RKO (cell line): ENCODE measurements around the gene VMA21.

Experiments used
- DNase-seq: peaks from one replicate; pipeline ENCODE4 v3.0.0-alpha.2; 2016; ENCODE audit warnings: low spot score

The VMA21 gene, protein sequence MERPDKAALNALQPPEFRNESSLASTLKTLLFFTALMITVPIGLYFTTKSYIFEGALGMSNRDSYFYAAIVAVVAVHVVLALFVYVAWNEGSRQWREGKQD

GRCh38 chrX:151396825-151397740 lies at the start of gene VMA21:
Gene VMA21, plus strand, starts transcription at chrX:151397206. Its CDS starts 103 bp downstream, at chrX:151397309.
- peak; percentile 85 for DNase-seq

GRCh38 chrX:151359341-151359740 lies 37.7 kb upstream of the VMA21 start:
- DNase-seq, result no peak

- DNase-seq, result peak; percentile 20
Observed at GRCh38 chrX:151359931-151360871, 36.8 kb upstream of the VMA21 start.

- DNase-seq, result no peak
Observed at GRCh38 chrX:151363316-151363715, 33.7 kb upstream of the VMA21 start.

DNA sequence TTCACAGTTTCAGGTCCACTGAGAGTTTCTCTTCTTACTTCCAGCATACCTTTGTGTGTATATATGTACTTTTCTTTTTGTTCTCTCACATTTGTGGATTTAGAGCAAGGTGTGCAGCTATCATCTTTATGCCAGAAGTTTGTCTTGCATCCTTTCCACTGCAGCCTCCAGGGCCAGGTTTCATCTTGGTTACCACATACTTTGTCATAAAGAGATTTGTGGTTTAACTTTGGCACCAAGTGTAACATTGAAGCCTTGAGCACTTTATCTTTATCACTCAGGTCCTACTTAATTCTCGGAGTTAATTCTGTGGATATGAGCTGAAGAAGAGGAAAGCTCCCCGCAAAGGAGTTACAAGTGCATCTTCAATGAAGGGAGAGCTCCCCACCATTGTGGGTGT lies 31.4 kb upstream of the VMA21 start:
- DNase-seq, result no peak

DNA sequence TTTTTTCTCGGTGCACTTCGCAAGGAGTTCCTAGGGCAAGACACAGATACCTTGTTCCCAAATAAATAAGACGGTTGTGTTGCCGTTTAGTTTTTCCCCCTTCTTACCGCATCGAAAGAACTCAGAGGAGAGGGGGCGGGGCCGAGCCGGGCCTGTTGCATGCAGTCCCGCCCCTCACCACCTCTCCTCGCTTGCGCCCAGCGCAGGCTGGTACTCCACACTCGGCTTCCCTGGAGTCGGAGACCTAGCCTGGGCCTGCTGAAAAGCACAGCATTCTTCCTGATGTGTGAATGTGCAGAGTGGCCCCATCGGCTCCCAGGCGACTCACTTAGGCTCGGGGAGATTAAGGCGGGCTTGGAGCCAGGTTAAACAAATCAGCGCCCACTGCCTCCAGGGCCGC lies 26.1 kb upstream of the VMA21 start:
- DNase-seq, result no peak

DNA sequence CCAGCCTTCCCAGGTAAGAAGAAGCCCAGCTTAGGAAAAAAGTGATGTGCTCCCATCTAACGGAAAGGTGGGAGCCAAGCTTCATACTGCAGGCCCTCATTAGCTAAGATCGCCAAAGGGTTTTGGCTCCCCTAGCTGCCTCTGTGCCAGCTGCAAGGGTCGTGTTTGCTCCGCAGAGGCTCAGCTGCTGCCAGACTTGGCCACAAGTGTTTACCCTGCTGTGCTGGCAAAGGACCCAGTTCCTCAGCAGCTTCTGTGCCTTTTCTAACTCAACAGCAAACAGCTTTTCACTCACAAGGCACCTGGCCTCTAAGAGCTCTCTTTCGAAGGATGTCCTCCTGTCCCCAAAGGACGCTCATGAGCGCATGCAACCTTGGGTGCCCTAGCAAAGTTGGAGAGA lies 12.2 kb upstream of the VMA21 start:
- no peak for DNase-seq

DNA sequence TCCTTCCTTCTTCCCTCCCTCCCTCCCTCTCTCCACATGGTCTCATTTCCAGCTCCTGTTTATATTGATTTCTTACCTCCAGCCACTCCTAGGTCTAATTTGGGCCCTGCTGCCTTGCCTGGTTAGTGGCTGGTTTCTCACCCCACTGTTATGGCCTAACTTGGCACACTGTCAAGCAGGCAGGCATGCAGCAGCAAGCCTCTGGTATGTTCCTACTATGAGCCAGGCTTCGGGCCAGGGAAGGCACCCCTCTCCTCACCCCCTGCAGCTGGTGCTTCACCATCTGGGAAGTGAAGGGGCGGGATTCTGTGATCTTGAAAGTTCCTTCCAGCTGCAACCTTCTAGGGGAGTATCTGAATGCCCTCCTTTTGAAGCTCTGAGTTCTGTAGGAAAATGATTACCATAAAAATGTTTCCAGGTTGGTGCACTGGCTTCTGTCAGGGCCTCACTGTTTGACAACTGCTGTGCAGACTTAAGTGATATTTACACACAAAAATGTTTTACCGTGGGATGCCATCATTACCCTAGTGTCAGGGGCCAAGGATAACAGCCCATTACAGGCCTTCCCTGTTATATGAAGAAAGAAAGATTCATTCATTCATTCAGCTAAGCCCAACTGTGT lies 10.1 kb upstream of the VMA21 start:
- no peak for DNase-seq

- DNase-seq, result no peak
Observed at GRCh38 chrX:151391722-151392121, 5.3 kb upstream of the VMA21 start.

GRCh38 chrX:151393514-151393913 lies 3.5 kb upstream of the VMA21 start:
- no peak for DNase-seq

DNA sequence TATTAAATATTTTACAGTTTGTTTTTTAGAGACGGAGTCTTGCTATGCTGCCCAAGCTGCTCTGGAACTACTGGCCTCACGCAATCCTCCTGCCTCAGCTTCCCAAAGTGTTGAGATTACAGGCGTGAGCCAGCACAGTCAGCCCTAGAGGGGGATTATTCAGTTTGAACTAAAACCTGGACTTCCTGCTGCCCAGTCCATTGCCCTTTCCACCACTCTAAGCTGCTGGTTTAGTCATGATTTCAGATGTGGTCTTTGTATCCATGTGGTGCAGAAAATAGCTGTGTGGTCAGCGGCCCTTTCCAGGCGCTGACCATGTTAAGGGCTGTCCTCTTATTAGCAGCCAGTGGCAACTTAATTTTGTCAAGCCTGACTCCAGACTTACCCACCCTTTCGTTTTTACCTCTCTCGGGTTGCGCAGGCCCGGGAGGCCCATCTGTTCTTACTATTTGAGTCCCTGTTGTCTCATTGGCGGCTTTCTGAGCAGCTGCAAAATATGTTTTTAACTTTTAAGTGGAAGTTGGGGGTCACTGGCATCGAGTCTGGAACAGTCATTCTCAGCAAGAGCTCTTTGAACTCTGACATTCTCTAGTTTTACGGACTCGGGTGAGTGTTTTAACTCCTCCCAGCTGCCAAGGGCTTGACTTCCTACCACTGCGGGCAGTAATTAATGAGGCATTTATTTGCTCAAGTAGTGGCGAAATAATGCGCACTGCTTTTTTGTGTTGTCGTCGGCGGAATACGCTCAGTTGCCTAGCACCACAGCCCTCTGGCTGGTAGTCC lies 773 bp upstream of the VMA21 start:
- peak; percentile 40 for DNase-seq

GRCh38 chrX:151397741-151398070 lies 700 bp downstream of the VMA21 start:
- peak; percentile 45 for DNase-seq

GRCh38 chrX:151398346-151398745 lies 1.3 kb downstream of the VMA21 start:
- DNase-seq, result no peak

- no peak for DNase-seq
Observed at GRCh38 chrX:151402719-151403390, 5.8 kb downstream of the VMA21 start.

- DNase-seq, result no peak
Observed at GRCh38 chrX:151416579-151416978, 19.6 kb downstream of the VMA21 start.

GRCh38 chrX:151419782-151420181 lies 22.8 kb downstream of the VMA21 start:
- no peak for DNase-seq

- DNase-seq, result no peak
Observed at GRCh38 chrX:151424505-151424904, 27.5 kb downstream of the VMA21 start.

- DNase-seq, result no peak
Observed at GRCh38 chrX:151448509-151448908, 51.5 kb downstream of the VMA21 start.

DNA sequence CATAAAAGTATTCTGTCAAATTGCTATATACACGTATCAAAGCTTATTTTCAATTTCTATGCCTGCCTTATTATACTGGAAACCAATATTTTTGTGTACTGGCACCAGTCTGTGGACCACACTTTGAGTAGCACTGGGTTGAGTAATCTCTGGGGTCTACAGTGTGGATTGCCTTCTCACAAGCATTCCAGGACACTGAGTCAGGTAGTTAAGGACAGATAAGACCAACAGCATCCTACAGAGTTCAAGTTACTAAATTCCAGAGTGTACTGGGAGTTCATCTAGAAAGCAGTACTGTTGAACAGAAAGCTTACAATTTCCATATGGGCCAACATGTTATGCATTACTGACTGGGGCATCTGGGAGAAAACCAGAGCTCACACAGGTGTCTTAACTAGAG lies 61.8 kb downstream of the VMA21 start:
- no peak for DNase-seq
